DMS79 (cell line): ENCODE data around the gene COG5.

ENCODE experiments used
- DNase-seq: peaks from one replicate; lab custom pipeline; 2025; lab: John Stamatoyannopoulos, UW

The COG5 gene

GRCh38 chr7:107330478-107330877 lies 233.2 kb downstream of the COG5 start:
- DNase-seq = no peak

- DNase-seq = no peak
Observed at GRCh38 chr7:107327986-107328569, 235.6 kb downstream of the COG5 start.

GRCh38 chr7:107326061-107326460 lies 237.7 kb downstream of the COG5 start:
- DNase-seq = no peak

GRCh38 chr7:107322015-107322414 lies 241.7 kb downstream of the COG5 start:
- DNase-seq = no peak

- no peak for DNase-seq
Observed at GRCh38 chr7:107321611-107322010, 242.1 kb downstream of the COG5 start.

GRCh38 chr7:107319724-107320228 lies 243.9 kb downstream of the COG5 start:
- DNase-seq = no peak

GRCh38 chr7:107318523-107319160 lies 245.1 kb downstream of the COG5 start:
- DNase-seq = no peak

GRCh38 chr7:107315716-107316220 lies 248.0 kb downstream of the COG5 start:
- no peak for DNase-seq

GRCh38 chr7:107313355-107313754 lies 250.4 kb downstream of the COG5 start:
- DNase-seq = no peak

- no peak for DNase-seq
Observed at GRCh38 chr7:107312418-107312817, 251.3 kb downstream of the COG5 start.

- no peak for DNase-seq
Observed at GRCh38 chr7:107309296-107309695, 254.4 kb downstream of the COG5 start.

- DNase-seq = no peak
Observed at GRCh38 chr7:107304636-107305035, 259.1 kb downstream of the COG5 start.

- DNase-seq = no peak
Observed at GRCh38 chr7:107304063-107304462, 259.7 kb downstream of the COG5 start.

GRCh38 chr7:107302250-107302847 lies 261.4 kb downstream of the COG5 start:
- DNase-seq = no peak

GRCh38 chr7:107294182-107294581 lies 269.5 kb downstream of the COG5 start:
- no peak for DNase-seq

- DNase-seq = no peak
Observed at GRCh38 chr7:107292591-107292990, 271.1 kb downstream of the COG5 start.

- no peak for DNase-seq
Observed at GRCh38 chr7:107291434-107291833, 272.3 kb downstream of the COG5 start.

- DNase-seq = no peak
Observed at GRCh38 chr7:107286751-107287621, 276.7 kb downstream of the COG5 start.

- DNase-seq = no peak
Observed at GRCh38 chr7:107284911-107285479, 278.7 kb downstream of the COG5 start.

- no peak for DNase-seq
Observed at GRCh38 chr7:107277331-107277730, 286.4 kb downstream of the COG5 start.

GRCh38 chr7:107276220-107276827 lies 287.4 kb downstream of the COG5 start:
- no peak for DNase-seq
